Measurements from ENCODE around the gene FIZ1. TPM values are rescaled to one million over a fixed set of nuclear protein-coding genes. Genes with fewer than 3 reads are reported as not detected.

The FIZ1 gene
- total RNA-seq, 4 donors from 2014 or later, result 5.8 to 12.7 (median 7.9) TPM

GRCh38 chr19:55592391-55593090 lies 6.8 kb downstream of the FIZ1 start:
- Histone ChIP-seq H3K4me1 (peaks cover 0 to 6% (median 0%) of the 10 kb centered on the region in 3 donors), H3K27me3 (no peaks in the 10 kb centered on the region), H3K36me3 (peaks cover 0 to 53% (median 0%) of the 10 kb centered on the region in 3 donors), H3K9me3 (no peaks in the 10 kb centered on the region), H3K27ac (no peak overlapping the region), H3K4me3 (no peak overlapping the region)
- DNase-seq, result no peak
- intact Hi-C loops (cut with DNase I), result no loop called here
- TF ChIP-seq POLR2A (IDR thresholded peaks at IDR 0.05) (no peak), CTCF (IDR thresholded peaks at IDR 0.05) (no peak)
- 90% methylated on average over 2 of the region's 73 CpGs; no CpG with 5 or more reads in 1 of the 2 donors for WGBS, 2 donors

GRCh38 chr19:55591555-55591954 lies 7.8 kb downstream of the FIZ1 start:
- 79 to 89% methylated on average over 6 to 10 of the region's 10 CpGs for WGBS, 2 donors
- intact Hi-C loops (cut with DNase I), result no loop called here
- Histone ChIP-seq H3K27me3 (no peaks in the 10 kb centered on the region), H3K36me3 (peaks cover 0 to 43% (median 0%) of the 10 kb centered on the region in 3 donors), H3K4me3 (no peak overlapping the region), H3K27ac (no peak overlapping the region), H3K9me3 (no peaks in the 10 kb centered on the region), H3K4me1 (peaks cover 0 to 15% (median 7%) of the 10 kb centered on the region in 3 donors)
- no peak for DNase-seq
- TF ChIP-seq CTCF (IDR thresholded peaks at IDR 0.05) (no peak), POLR2A (IDR thresholded peaks at IDR 0.05) (no peak)

- Histone ChIP-seq H3K36me3 (peaks cover 0 to 33% (median 0%) of the 10 kb centered on the region in 3 donors), H3K4me3 (no peak overlapping the region), H3K4me1 (peaks cover 7 to 25% (median 13%) of the 10 kb centered on the region in 3 donors), H3K27ac (no peak overlapping the region), H3K9me3 (no peaks in the 10 kb centered on the region), H3K27me3 (peaks cover 0 to 8% (median 0%) of the 10 kb centered on the region in 4 donors)
- TF ChIP-seq POLR2A (IDR thresholded peaks at IDR 0.05) (no peak), CTCF (IDR thresholded peaks at IDR 0.05) (no peak)
- intact Hi-C loops (cut with DNase I), result no loop called here
- no peak for DNase-seq
- WGBS, 2 donors, result 66 to 76% methylated on average over 9 to 10 of the region's 10 CpGs
These were observed 8.7 kb downstream of the FIZ1 start for GRCh38 chr19:55590617-55591016.

- intact Hi-C loops (cut with DNase I), result no loop called here
- WGBS, 2 donors, result 48 to 51% methylated on average over 7 of the region's 7 CpGs
- Histone ChIP-seq H3K27ac (no peak overlapping the region), H3K4me1 (peaks cover 9 to 29% (median 13%) of the 10 kb centered on the region in 3 donors), H3K4me3 (no peak overlapping the region), H3K9me3 (no peaks in the 10 kb centered on the region), H3K36me3 (peaks cover 0 to 28% (median 0%) of the 10 kb centered on the region in 3 donors), H3K27me3 (peaks cover 0 to 13% (median 0%) of the 10 kb centered on the region in 4 donors)
- TF ChIP-seq CTCF (IDR thresholded peaks at IDR 0.05) (no peak), POLR2A (IDR thresholded peaks at IDR 0.05) (no peak)
- DNase-seq, result no peak
These were observed 9.2 kb downstream of the FIZ1 start for GRCh38 chr19:55590109-55590508.

GRCh38 chr19:55588738-55589137 lies 10.6 kb downstream of the FIZ1 start:
- peaks cover 0 to 16% (median 0%) of the 10 kb centered on the region in 4 donors for H3K27me3 ChIP-seq
- TF ChIP-seq CTCF (IDR thresholded peaks at IDR 0.05) (no peak), POLR2A (IDR thresholded peaks at IDR 0.05) (no peak)
- no peak for DNase-seq
- intact Hi-C loops (cut with DNase I), result no loop called here
- H3K9me3 ChIP-seq, result no peaks in the 10 kb centered on the region
- H3K27ac ChIP-seq, result no peak overlapping the region
- H3K4me3 ChIP-seq, result no peak overlapping the region
- peaks cover 9 to 29% (median 13%) of the 10 kb centered on the region in 3 donors for H3K4me1 ChIP-seq
- 88 to 90% methylated on average over 7 to 8 of the region's 8 CpGs for WGBS, 2 donors
- peaks cover 0 to 22% (median 0%) of the 10 kb centered on the region in 3 donors for H3K36me3 ChIP-seq

All from esophagus squamous epithelium (tissue), 5 donors.